ENCODE data around the gene INAFM2.

INAFM2 gene

DNA sequence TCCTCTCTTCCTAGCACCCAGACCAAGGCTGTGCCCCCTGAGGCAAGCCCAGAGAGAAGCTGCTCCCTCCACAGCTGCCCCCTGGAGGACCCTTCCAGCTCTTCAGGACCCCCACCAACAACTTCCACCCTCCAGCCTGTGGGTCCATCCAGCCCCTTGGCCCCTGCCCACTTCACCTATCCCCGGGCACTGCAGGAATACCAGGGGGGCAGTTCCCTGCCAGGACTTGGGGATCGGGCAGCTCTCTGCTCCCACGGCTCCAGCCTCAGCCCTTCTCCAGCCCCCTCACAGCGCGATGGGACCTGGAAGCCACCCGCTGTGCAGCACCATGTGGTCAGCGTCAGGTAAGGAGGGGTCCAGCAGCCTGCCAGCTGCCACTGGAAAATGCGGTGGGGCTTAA, 40.1 kb downstream of the INAFM2 start:
- TF ChIP-seq, protein P1, sequence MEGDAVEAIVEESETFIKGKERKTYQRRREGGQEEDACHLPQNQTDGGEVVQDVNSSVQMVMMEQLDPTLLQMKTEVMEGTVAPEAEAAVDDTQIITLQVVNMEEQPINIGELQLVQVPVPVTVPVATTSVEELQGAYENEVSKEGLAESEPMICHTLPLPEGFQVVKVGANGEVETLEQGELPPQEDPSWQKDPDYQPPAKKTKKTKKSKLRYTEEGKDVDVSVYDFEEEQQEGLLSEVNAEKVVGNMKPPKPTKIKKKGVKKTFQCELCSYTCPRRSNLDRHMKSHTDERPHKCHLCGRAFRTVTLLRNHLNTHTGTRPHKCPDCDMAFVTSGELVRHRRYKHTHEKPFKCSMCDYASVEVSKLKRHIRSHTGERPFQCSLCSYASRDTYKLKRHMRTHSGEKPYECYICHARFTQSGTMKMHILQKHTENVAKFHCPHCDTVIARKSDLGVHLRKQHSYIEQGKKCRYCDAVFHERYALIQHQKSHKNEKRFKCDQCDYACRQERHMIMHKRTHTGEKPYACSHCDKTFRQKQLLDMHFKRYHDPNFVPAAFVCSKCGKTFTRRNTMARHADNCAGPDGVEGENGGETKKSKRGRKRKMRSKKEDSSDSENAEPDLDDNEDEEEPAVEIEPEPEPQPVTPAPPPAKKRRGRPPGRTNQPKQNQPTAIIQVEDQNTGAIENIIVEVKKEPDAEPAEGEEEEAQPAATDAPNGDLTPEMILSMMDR (IDR thresholded peaks at IDR 0.05; ENCODE audit: control insufficient read depth, extremely low read depth, insufficient read depth) = no peak
- no peak for DNase-seq (ENCODE audit: low read depth)
- H3K4me3 ChIP-seq (ENCODE audit: low read depth, low read length) = no peak overlapping the region

DNA sequence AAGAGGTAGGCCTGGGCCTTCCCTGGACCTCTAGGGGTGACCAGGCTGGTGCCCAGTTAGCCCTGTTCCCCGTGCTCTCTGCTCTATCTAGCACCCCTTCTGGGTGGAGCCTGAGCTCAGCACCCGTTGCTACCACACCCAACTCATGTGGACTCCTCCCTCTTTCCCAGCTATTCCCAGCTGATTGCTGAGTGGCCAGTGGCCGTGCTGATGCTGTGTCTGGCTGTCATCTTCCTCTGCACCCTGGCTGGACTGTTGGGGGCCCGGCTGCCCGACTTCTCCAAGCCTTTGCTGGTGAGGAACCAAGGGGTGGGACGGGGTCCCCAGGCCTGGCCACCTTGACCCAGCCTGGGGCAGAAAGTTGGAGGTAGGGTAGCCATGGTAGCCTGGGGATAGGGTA, 40.8 kb downstream of the INAFM2 start:
- DNase-seq (ENCODE audit: low read depth) = no peak
- TF ChIP-seq, protein P1 (IDR thresholded peaks at IDR 0.05; ENCODE audit: control insufficient read depth, extremely low read depth, insufficient read depth) = no peak

DNA sequence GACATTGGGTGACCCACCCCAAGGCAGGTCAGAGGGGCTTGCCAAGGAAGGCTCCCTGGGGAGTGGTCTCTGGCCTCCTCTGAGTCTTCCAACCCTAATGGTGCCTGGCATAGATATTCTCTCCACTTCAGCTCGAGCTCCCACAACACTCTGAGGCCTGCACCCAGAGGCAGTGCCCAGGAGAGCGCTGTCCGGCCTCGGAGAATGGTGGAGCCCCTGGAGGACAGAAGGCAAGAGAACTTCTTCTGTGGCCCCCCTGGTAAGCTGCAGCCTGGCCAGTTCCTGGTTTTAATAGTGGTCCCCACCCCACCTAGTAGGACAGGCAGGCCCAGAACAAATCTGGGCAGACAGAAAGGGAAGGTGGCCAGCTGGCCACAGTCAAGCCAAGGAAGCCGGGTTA, 41.5 kb downstream of the INAFM2 start:
- no peak for DNase-seq (ENCODE audit: low read depth)
- TF ChIP-seq, protein P1 (IDR thresholded peaks at IDR 0.05; ENCODE audit: control insufficient read depth, extremely low read depth, insufficient read depth) = no peak
- no peak overlapping the region for H3K4me3 ChIP-seq (ENCODE audit: low read depth, low read length)

More for the DNA sequence above, 40.8 kb downstream of the INAFM2 start:
- H3K4me3 ChIP-seq (ENCODE audit: low read depth, low read length) = no peak overlapping the region

DNA sequence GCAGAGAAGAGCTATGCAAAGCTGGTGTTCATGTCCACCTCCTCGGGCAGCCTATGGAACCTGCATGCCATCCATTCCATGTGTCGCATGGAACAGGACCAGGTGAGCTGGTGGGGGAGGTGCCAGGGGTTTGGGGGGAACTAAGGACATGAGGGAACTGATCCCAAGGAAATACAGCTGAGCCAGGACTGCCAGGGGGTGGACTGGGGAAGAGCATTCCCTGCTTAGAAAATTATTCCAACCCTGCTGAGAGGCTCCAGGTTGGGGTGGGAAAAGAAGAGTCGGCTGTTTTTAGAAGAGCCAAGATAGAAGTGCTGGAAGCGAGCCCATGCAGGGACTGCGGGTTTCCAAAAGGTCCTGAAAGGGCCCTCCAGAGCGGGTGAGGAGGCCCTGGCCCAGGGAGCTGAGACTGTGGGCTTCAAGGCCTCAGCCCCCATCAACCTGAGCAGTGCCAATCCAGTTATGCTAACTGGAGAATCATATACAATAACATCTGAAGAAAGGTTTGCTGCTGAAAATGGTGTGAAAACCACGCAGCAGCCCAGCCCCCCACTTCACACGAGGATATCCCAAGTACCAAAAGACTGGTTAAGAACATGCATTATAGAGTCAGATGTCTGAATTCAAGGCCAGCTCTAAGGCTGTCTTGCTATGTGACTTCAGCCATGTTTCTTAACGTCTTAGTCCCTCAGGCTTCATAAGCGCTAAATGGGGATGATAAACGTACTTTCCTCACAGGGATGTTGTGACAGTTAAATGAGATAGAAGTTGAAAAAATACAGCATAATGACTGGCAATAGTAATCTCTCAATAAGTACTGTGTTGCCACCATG, 42.3 kb downstream of the INAFM2 start:
- TF ChIP-seq, protein P1 (IDR thresholded peaks at IDR 0.05; ENCODE audit: control insufficient read depth, extremely low read depth, insufficient read depth) = no peak
- DNase-seq (ENCODE audit: low read depth) = no peak
- H3K4me3 ChIP-seq (ENCODE audit: low read depth, low read length) = no peak overlapping the region

DNA sequence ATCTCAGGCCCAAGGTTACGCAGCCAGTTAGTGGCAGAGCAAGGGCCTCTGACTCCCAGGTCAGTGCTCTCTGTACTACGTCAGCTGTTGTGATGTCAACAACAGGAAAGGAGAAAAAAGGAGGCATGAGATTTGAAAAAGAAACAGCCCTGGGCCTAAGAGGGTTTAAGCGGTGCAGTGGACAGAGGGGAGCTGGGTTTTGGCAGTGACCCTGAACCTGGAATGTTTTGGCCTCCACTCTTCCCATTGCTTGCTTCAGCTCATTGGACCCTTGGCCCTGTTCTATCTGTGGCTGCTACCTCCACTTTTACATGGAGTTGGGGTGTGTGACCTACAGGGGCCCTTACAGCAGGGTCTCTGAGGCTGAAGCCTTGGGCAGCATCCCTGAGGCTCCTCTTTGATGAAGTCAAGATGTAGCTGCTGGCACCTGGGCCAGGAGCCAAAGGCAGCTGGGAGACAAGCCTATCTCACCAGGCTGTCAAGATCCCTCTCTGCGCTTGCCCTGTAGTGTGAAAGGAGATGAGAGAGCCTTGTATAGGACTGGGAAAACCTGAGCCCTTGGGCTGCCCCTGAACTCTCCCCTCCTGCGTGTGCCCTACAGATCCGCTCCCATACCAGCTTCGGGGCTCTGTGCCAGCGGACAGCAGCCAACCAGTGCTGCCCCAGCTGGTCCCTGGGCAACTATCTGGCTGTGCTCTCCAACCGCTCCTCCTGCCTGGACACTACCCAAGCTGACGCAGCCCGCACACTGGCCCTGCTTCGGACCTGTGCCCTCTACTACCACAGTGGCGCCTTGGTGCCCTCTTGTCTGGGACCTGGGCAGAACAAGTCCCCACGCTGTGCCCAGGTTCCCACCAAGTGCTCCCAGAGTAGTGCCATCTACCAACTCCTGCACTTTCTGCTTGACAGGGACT, 43.2 kb downstream of the INAFM2 start:
- no peak overlapping the region for H3K4me3 ChIP-seq (ENCODE audit: low read depth, low read length)
- peak; percentile 86 for DNase-seq (ENCODE audit: low read depth)
- TF ChIP-seq, protein P1 (IDR thresholded peaks at IDR 0.05; ENCODE audit: control insufficient read depth, extremely low read depth, insufficient read depth) = no peak

DNA sequence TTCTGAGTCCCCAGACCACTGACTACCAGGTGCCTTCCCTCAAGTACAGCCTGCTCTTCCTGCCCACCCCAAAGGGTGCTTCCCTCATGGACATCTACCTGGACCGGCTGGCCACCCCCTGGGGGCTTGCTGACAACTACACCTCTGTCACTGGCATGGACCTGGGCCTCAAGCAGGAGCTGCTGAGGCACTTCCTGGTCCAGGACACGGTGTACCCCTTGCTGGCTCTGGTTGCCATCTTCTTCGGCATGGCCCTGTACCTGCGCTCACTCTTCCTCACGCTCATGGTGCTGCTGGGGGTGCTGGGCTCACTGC, 43.8 kb downstream of the INAFM2 start:
- no peak overlapping the region for H3K4me3 ChIP-seq (ENCODE audit: low read depth, low read length)
- TF ChIP-seq, protein P1 (IDR thresholded peaks at IDR 0.05; ENCODE audit: control insufficient read depth, extremely low read depth, insufficient read depth) = no peak
- DNase-seq (ENCODE audit: low read depth) = no peak
